ENCODE results near the gene LTB4R2.

LTB4R2 gene

GRCh38 chr14:24277606-24278321, 32.2 kb upstream of the LTB4R2 start:
- DNase-seq (ENCODE audit: low read depth): no peak

- DNase-seq (ENCODE audit: low read depth): no peak
These were observed 31.5 kb upstream of the LTB4R2 start for GRCh38 chr14:24278424-24278823.

DNA sequence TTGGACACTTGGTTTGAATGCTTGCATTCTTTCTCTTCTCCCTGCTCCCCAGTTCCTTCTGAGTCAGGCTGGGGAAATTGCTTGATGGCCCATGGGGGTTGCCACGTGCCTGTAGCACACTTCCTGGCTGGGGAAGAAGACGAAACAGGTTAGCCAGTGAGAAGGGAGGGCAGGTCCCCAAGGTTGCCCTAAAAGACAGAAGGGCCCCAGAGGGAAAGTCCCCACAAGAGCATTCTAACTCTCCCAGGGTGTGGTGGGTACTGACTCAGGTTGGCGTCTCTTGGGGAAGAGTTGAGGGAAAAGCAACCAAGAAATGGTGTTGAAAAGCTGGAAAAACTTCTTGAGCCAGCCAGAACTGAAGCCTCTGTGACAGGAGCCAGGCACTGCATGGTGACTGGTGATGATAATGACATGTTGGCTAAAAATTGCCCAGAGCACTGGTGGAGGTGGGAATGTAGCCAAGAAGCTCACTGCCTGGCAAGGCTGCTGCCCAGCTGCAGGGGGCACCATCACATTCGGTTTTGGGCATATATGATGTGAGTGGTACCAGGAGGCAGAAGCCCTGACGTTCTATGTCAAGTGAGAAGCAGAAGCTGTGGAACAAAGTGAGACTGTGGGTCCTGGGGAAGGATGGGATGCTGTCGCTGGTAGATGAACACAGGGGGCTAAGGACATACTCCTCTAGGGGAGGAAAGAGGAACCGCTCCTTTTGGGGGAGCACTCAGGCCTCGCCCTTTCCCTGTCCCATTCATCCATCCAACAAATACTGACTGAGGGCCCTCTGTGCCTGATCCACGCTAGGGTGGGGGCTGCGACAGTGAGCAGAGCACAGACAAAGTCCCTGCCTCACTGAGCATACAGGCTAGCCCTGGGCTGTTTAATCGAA, 30.4 kb upstream of the LTB4R2 start:
- no peak for DNase-seq (ENCODE audit: low read depth)

- DNase-seq (ENCODE audit: low read depth): no peak
These were observed 29.0 kb upstream of the LTB4R2 start for GRCh38 chr14:24280797-24281460.

DNA sequence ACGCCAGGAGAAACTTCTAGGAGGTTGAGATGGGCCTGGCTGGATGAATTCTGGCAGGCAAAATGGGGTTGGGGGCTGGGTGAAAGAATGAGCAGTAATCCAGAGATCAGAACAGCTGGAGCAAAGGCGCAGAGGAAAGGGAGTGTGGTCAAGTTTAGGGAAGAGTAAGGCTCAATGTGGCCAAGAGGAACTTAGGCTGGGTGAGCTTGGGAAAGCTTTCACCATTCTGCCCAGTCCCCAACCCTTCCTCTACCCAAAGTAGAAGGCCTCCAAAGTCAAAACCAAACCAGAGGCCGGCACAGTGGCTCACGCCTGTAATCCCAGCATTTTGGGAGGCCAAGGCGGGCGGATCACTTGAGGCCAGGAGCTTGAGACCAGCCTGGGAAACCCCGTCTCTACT, 28.3 kb upstream of the LTB4R2 start:
- no peak for DNase-seq (ENCODE audit: low read depth)

DNA sequence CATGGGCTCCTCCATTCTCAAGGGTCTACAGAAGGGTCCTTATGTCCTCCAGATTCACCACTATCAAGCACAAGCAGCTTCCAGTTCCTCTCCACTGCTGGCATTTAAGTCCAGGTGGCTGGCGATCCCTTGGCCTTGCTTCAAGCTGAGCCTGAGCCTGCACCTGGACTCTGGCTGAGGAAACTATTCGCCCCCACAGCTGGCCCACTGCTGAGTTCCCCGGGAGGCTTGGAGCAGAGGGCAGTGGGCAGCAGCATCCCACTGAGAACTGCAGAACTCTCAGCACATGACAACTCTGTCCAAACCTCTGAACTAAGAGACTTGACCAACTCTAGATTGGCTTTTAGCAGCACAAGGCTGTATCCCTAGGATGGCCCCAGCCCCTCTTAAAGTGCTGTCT, 27.2 kb upstream of the LTB4R2 start:
- no peak for DNase-seq (ENCODE audit: low read depth)

DNA sequence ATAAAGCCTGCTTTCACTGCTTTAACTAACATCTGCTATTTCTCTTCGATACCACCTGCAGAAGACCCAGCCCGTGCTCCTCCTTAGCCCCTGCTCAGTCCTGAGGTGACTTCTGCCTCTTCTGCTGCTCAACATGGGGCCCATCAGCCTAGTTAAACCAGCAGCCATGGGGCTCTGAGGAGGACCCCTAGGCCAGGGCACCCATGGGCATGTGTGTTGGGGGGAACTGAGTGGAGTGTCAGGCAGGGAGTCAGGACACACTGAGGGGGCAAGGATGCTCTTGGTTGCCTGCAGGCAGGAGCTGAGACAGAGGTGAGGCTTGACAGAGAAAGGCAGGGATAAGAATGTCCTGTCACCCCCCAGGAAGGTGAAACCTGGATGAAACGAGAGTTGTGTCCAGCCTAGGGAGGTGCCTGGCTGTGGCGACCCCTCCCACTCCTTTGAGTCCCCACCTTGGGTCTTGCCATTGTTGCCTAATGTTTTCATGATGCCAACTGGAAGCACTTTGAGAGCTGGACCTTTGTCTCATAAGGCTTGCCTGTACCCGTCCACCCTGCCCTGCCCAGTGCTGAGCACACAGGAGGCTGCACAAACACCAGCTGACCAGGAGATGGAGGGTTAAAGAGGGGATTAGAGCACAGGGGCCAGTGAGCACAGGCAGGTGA, 26.0 kb upstream of the LTB4R2 start:
- no peak for DNase-seq (ENCODE audit: low read depth)

GRCh38 chr14:24284501-24285035, 25.4 kb upstream of the LTB4R2 start:
- no peak for DNase-seq (ENCODE audit: low read depth)

GRCh38 chr14:24285351-24285750, 24.6 kb upstream of the LTB4R2 start:
- DNase-seq (ENCODE audit: low read depth): no peak

DNA sequence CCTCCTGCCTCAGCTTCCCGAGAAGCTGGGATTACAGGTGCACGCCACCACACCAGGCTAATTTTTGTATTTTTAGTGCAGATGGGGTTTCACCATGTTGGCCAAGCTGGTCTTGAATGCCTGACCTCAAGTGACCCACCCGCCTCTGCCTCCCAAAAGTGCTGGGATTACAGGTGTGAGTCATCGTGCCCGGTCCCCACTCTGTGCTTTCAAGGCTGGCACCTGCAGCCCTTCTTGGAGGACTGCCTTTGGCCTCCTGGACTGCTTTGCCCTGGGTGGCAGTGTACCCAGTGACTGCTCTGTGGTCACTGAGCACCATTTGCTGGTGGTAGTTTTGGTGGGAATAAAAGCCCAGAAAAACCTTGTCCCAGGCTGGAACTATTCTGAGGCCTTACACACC, 22.9 kb upstream of the LTB4R2 start:
- DNase-seq (ENCODE audit: low read depth): no peak

- DNase-seq (ENCODE audit: low read depth): no peak
These were observed 20.2 kb upstream of the LTB4R2 start for GRCh38 chr14:24289649-24290280.

DNA sequence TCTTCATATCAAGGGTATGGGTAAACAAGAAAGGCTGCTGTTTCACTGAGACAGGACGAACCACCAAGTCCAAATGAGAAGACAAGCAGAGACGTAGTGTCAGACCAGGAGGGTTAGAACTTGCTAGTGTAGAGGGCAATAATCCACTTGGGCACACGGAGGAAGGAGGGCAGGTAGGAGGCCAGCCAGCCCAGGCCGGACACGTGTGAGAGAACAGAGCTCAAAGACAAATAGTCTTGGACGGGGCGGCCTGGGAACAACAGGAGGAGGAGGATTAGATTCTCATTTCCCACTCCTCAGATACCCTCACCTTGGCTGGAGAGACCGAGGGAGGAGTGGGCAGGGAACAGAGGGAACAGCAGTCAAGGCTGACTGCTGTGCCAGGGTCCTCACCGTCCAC, 19.2 kb upstream of the LTB4R2 start:
- no peak for DNase-seq (ENCODE audit: low read depth)

DNA sequence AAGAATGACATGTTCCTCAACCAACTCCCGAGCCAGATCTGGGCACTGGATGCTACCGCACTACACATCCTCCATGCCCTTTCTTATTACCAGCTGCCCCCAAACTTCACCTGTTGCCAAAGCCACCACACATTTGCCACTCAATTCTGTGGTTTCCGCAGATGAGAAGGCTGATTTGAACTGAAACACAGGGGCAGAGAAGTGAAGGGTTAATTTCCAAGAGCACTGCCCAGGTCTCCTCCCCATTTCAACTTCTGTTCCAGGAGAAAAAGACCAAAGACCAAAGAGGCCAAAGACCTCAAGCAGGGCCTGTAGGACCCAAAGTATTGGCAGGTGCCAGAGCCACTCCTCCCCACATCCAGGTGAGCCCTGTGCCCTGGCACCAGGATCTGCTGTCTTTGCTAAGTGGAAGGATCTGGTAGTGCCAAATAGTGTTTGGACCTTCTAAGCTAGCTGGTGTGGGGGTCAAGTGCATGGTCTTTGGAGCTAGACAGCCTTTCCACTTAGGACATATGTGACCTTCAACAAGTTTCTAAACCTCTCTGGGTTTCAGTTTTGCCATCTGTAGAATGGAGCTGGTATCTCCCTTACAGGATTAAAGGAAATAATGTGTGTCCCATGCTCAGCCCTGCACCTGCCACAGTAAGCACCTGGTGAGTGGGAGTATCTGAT, 18.4 kb upstream of the LTB4R2 start:
- DNase-seq (ENCODE audit: low read depth): no peak

GRCh38 chr14:24292118-24292807, 17.7 kb upstream of the LTB4R2 start:
- no peak for DNase-seq (ENCODE audit: low read depth)

GRCh38 chr14:24293525-24293924, 16.4 kb upstream of the LTB4R2 start:
- no peak for DNase-seq (ENCODE audit: low read depth)

DNA sequence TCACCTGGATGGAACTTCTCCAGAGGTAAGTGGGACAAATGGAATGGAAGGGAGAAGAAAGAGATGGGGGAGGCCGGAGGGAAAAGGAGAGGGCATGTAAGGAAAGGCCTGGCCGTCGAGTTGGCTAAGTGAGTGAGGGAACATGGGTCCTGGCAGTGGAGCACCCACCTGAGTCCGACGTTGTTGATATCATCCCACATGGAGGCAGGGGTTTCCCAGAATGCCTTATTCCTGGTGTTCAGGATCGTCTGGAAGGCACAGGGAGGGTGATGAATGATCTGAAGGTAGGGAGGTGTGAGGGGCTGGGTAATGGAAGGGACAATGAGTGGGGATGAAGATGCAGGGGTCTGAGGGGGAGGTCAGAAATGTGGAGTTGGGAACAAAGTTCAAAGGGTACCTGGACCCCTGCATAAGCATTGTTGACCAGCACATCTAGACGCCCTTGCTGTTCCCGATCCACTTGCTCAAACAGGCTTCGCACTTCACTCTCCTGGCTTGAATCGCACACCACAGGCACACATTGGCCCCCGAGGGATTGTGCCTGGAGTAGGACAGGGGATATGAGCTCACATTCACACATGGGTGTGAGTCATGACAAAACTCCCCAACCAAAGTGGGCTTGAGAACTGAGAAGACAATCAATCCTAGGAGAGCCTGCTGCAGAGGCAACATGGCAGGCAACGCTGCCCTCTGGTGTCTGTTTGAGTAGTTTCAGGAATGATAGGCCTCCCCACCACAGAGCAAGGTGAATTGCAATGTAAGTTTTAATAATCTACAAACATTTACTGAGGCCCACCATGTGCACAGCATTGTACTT, 13.4 kb upstream of the LTB4R2 start:
- no peak for DNase-seq (ENCODE audit: low read depth)

GRCh38 chr14:24297190-24297964, 12.6 kb upstream of the LTB4R2 start:
- no peak for DNase-seq (ENCODE audit: low read depth)

DNA sequence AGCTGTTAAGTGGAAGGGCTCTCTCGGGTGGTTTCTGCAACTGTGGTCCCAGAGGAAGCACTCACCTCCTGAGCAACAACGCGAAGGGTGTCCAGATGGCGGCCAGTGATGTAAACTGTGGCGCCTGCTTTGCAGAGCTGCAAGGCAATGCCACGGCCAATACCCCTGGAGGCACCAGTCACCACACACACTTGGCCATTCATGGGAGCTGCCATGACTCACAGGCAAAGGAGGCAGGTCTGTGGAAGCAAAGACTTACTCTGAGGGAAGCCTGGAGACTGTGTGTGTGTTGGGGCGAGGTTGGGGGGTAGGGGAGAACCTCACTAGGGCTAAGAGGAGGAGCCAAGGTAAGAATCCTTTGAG, 11.1 kb upstream of the LTB4R2 start:
- no peak for DNase-seq (ENCODE audit: low read depth)
